CD4-positive, alpha-beta T cell (primary cell): ENCODE measurements around the gene KCNK17. TPM values are rescaled to one million over a fixed set of nuclear protein-coding genes. Genes with fewer than 3 reads are reported as not detected.

Source experiments
- ATAC-seq: fragments of 200-7000 bp; cut with Tn5 transposase; one replicate; pipeline ENCODE4 v1.10.0; 2022; ENCODE audit warnings: mild to moderate bottlenecking; ENCODE audit not compliant: poor library complexity
- CTCF ChIA-PET: fragments of 350-600 bp; sonication (Branson Sonifier 250); formaldehyde crosslinking; loops from one replicate; lab custom pipeline; 2021; ENCODE audit warnings: antibody characterized with exemption, inconsistent platforms; lab: Charles Lee
- POLR2A ChIA-PET: fragments of 350-600 bp; sonication (Branson Sonifier 250); formaldehyde crosslinking; loops from one replicate; lab custom pipeline; 2021; ENCODE audit warnings: antibody characterized with exemption, inconsistent platforms; lab: Charles Lee
- DNase-seq, 14 experiments: peaks; one replicate each; pipeline ENCODE4 v3.0.0-alpha.2; 2013 to 2020; ENCODE audit warnings: mixed read lengths in 2 of 14
- H3K27ac ChIP-seq, 2 donors: one replicate each; pipeline versions ENCODE4 v1.5.1 to v1.7.0; 2013; ENCODE audit warnings: low read length in 2 of 2, low read depth in 1 of 2, mild to moderate bottlenecking in 1 of 2
- H3K27me3 ChIP-seq, 2 experiments: 1 replicate in 1 of 2; 2 replicates in 1 of 2; pipeline versions ENCODE4 v1.6.1 to v1.7.0; 2013; ENCODE audit warnings: low read length in 2 of 2, control low read depth in 1 of 2, mild to moderate bottlenecking in 1 of 2, moderate library complexity in 1 of 2; ENCODE audit not compliant: insufficient read depth in 2 of 2, control insufficient read depth in 1 of 2
- H3K36me3 ChIP-seq: one replicate; pipeline ENCODE4 v1.6.1; 2013; ENCODE audit warnings: low read length, control low read depth; ENCODE audit not compliant: insufficient read depth
- H3K4me1 ChIP-seq: one replicate; pipeline ENCODE4 v1.6.1; 2013; ENCODE audit warnings: low read length, control low read depth; ENCODE audit not compliant: insufficient read depth
- H3K4me3 ChIP-seq: one replicate; pipeline ENCODE4 v1.5.1; 2013; ENCODE audit warnings: mild to moderate bottlenecking, low read length, moderate library complexity
- H3K9me3 ChIP-seq, 2 experiments: 1 replicate in 1 of 2; 2 replicates in 1 of 2; pipeline versions ENCODE4 v1.6.1 to v1.7.0; 2013; ENCODE audit warnings: low read length in 2 of 2, mild to moderate bottlenecking in 2 of 2, control low read depth in 1 of 2, moderate library complexity in 1 of 2; ENCODE audit not compliant: control insufficient read depth in 1 of 2, insufficient read depth in 1 of 2
- H3K27ac Mint-ChIP-seq: one replicate; pipeline ENCODE4 v1.8.0; 2020; ENCODE audit warnings: mixed read lengths
- H3K27me3 Mint-ChIP-seq: one replicate; pipeline ENCODE4 v1.8.0; 2021; ENCODE audit warnings: mixed read lengths
- H3K36me3 Mint-ChIP-seq: one replicate; pipeline ENCODE4 v1.8.0; 2021; ENCODE audit warnings: low read depth, mixed read lengths
- H3K4me1 Mint-ChIP-seq: one replicate; pipeline ENCODE4 v1.8.0; 2021; ENCODE audit warnings: low read depth, mixed read lengths
- H3K4me3 Mint-ChIP-seq: one replicate; pipeline ENCODE4 v1.8.0; 2020; ENCODE audit warnings: mild to moderate bottlenecking, mixed read lengths
- H3K9me3 Mint-ChIP-seq: one replicate; pipeline ENCODE4 v1.8.0; 2020; ENCODE audit warnings: mixed read lengths
- CTCF ChIP-seq: fragments of 200-600 bp; IDR thresholded peaks from one replicate; pipeline ENCODE4 v1.8.0; 2022; ENCODE audit warnings: antibody characterized with exemption, mild to moderate bottlenecking
- intact Hi-C, 2 experiments: fragments of 100-400 bp; cut with DNase I in 1 of 2; cut with micrococcal nuclease in 1 of 2; formaldehyde crosslinking; loops; one replicate each; pipeline versions ENCODE4 v1.15.1 to v1.9.0; 2023 to 2025; cut with DNase I, micrococcal nuclease
- total RNA-seq, 174 experiments: library from RNA in 2 of 174; stranded (reverse) in 2 of 174; gene quantifications; one replicate each; pipeline ENCODE4 v1.2.3 and lab custom pipeline; 2021 to 2026

Gene KCNK17
- total RNA-seq, 2 experiments from 2014 or later, result not detected

- ChIA-PET POLR2A (no interaction called here), CTCF (no interaction called here)
- peaks cover 9% of the 10 kb centered on the region for H3K4me1 ChIP-seq
- Mint-ChIP-seq H3K27ac (no peak overlapping the region), H3K9me3 (no peaks in the 10 kb centered on the region), H3K4me3 (no peak overlapping the region), H3K36me3 (no peaks in the 10 kb centered on the region), H3K27me3 (no peaks in the 10 kb centered on the region), H3K4me1 (peaks cover 4% of the 10 kb centered on the region)
- no peak for ATAC-seq
- no peak overlapping the region for H3K27ac ChIP-seq
- intact Hi-C loops, result loop anchor here (2.0 to 10.0 kb wide), 4 partner anchors 207 to 329 kb away; no protein-coding TSS in a partner anchor
- no peaks in the 10 kb centered on the region for H3K36me3 ChIP-seq
- H3K4me3 ChIP-seq, result no peak overlapping the region
- H3K27me3 ChIP-seq, result no peaks in the 10 kb centered on the region
- TF ChIP-seq CTCF, result no peak
- no peaks in the 10 kb centered on the region for H3K9me3 ChIP-seq
- DNase-seq, result no peak
These were observed 12.6 kb downstream of the KCNK17 start for GRCh38 chr6:39301606-39302005.

GRCh38 chr6:39300739-39301138 is 13.5 kb downstream of the KCNK17 start:
- CTCF ChIA-PET, result no interaction called here
- DNase-seq, result no peak

GRCh38 chr6:39298061-39298460 is 16.2 kb downstream of the KCNK17 start:
- H3K9me3 ChIP-seq, result no peaks in the 10 kb centered on the region
- Mint-ChIP-seq H3K27me3 (no peaks in the 10 kb centered on the region), H3K4me3 (no peak overlapping the region), H3K4me1 (peaks cover 3% of the 10 kb centered on the region), H3K27ac (no peak overlapping the region), H3K36me3 (no peaks in the 10 kb centered on the region), H3K9me3 (no peaks in the 10 kb centered on the region)
- intact Hi-C loops, result no loop called here
- DNase-seq, result no peak
- no peak overlapping the region for H3K4me3 ChIP-seq
- no peaks in the 10 kb centered on the region for H3K27me3 ChIP-seq
- H3K36me3 ChIP-seq, result no peaks in the 10 kb centered on the region
- ChIA-PET CTCF (no interaction called here), POLR2A (no interaction called here)
- H3K27ac ChIP-seq, result no peak overlapping the region
- ATAC-seq, result no peak
- H3K4me1 ChIP-seq, result peaks cover 6% of the 10 kb centered on the region
- no peak for TF ChIP-seq CTCF

More at GRCh38 chr6:39300739-39301138, 13.5 kb downstream of the KCNK17 start:
- Mint-ChIP-seq H3K27me3 (no peaks in the 10 kb centered on the region), H3K27ac (no peak overlapping the region), H3K9me3 (no peaks in the 10 kb centered on the region), H3K36me3 (no peaks in the 10 kb centered on the region), H3K4me3 (no peak overlapping the region), H3K4me1 (peaks cover 4% of the 10 kb centered on the region)
- Histone ChIP-seq H3K27ac (no peak overlapping the region), H3K27me3 (no peaks in the 10 kb centered on the region), H3K4me1 (peaks cover 9% of the 10 kb centered on the region), H3K36me3 (no peaks in the 10 kb centered on the region), H3K9me3 (no peaks in the 10 kb centered on the region), H3K4me3 (no peak overlapping the region)
- intact Hi-C loops, result loop anchor here (5.0 to 10.0 kb wide), 2 partner anchors 206 to 303 kb away; no protein-coding TSS in a partner anchor
- ATAC-seq, result no peak
- TF ChIP-seq CTCF, result no peak
- POLR2A ChIA-PET, result no interaction called here
